HG03520 (cell line): Measurements from ENCODE around the gene FPR1.
"Not testable (repeated sequence)": the region's sequence is repeated elsewhere in the genome, so short reads cannot be mapped to it uniquely, and the experiment has no call there.

Experiments
- ATAC-seq: cut with Tn5 transposase; IDR thresholded peaks from one replicate; pipeline ENCODE4 v1.9.1; 2021; ENCODE audit warnings: mild to moderate bottlenecking, moderate library complexity; ENCODE audit not compliant: unreplicated experiment

Gene FPR1

DNA sequence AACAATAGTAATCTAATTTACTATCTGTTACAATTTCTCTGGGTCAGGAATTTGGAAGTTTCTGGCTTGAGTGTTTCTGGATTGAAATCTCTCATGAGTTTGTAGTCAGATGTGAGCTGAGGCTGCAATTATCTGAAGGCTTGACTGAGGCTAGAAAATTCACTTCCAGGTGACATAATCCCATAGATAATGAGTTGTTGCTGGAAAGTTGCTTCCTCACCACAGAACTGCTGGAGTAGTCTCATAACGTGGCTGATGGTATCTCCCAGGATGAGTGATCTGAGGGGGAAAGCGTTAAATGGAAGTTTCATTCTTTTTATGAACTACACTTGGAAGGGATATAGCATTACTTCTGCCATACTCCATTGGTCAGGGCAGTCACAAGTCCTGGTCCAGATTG lies 28.0 kb upstream of the FPR1 start:
- ATAC-seq = no peak

DNA sequence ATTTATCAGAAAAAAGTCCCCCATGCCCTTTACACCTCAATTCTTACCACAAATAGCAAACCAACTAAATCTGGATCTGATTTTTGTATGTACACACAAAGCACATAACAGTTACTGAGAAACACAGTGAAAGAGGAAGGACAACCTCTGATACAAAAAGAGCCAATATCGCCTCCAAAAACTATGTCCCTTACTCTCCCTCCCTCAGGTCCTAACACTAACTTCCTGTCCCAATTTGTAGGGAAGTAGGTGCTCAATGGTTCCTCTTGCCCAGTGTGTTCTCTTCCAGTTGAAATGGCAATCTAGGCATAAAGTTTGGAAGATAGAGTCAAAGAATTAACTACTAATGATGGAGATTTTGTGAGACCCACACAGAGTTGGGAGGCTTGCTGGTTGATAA lies 27.5 kb upstream of the FPR1 start:
- no peak for ATAC-seq

DNA sequence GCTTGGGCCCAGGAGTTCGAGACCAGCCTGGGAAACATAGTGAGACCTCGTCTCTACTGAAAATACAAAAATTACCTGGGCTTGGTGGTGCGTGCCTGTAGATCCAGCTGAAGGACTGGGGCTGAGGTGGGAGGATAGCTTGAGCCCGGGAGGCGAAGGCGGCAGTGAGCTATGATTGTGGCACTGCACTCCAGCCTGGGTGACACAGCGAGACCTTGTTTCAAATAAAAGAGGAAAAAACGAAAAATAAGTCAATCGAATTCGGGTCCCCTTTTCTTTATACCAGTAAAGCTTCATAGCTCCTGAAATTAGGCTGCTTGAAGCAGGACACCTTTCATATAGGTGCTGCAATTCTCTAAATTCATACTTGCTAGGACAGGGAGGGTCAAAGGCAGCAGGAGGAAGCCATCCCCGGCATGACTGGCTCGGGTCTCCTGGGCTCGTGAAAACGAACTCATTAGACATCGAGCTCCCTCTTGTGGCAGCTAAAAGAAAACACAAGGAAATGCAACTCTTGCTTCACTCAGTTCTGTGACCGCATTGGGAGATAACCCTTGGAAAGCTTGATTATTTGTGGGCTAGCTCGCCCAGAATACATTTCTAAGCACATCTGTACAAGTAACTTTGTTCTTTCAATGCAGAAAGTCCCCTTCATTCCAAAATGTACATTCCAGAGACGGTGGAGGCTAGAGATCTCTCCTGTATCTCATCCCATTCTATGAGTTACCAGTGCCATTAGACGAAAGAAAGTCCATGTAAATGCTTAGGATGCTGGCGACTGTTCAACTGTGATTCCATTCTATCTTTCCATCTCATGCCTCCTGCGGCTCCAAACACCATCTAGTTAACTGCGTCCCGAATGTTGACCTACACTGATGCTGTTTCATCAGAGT lies 26.1 kb upstream of the FPR1 start:
- ATAC-seq = no peak

DNA sequence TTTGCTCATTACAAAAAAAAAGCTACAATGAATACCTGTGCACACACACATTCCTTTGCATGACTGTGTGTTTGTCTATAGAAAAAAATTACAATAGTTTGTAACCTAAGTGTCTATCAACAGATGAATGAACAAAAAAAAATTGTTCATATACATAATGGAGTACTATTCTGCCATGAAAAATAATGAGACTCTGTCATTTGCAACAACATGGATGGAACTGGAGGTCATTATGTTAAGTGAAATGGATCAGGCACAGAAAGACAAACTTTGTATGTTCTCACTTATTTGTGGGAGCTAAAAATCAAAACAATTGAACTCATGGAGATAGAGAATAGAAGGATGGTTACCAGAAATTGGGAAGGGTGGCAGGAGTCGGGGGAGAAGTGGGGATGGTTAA lies 24.9 kb upstream of the FPR1 start:
- ATAC-seq = not testable (repeated sequence)

DNA sequence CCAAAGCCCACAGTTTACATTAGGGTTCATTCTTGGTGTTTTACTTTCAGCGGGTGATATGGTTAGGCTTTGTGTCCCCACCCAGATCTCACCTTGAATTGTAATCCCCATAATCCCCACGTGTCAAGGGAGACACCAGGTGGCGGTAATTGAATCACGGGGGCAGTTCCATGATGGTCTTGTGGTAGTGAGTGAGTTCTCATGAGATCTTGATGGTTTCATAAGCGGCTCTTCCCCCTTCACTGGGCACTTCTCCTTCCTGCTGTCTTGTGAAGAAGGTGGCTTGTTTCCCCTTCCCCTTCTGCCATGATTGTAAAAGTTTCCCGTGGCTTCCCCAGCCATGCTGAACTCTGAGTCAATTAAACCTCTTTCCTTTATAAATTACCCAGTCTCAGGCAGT lies 21.3 kb upstream of the FPR1 start:
- ATAC-seq = no peak

DNA sequence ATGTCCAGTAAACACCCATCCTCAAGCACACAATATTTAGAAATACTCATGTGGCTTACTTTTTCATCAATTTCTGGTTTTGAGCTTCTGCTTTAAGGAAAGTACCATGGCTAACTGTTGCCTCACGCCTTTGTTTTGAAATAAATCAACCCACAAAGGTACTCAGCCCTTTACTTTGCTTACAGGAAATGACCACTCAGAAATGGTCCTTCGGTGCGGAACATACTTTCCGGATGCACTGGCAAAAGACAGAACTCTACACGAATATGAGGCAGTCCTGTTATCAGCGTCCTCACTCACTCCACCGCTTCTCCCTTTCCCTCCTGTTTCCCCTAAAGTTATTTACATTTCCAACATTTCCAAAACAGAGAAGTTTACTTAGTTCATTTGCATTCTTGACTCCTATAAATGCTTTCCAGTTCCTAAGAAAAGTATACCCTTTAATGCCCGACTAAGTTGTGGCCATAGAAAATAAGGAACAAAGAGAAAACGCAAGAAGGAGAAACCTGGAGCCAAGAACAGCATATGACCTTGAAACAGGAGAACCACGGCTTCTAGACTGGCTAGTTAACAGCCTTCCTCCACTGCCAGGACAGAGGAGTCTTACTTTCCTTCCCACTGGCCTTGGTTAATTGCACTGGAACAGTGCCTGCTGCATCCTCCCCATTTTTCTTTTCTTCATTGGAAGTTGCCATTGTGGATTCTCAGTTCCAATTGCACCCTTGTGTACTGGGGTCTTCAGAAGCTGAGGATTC lies 19.9 kb upstream of the FPR1 start:
- no peak for ATAC-seq

DNA sequence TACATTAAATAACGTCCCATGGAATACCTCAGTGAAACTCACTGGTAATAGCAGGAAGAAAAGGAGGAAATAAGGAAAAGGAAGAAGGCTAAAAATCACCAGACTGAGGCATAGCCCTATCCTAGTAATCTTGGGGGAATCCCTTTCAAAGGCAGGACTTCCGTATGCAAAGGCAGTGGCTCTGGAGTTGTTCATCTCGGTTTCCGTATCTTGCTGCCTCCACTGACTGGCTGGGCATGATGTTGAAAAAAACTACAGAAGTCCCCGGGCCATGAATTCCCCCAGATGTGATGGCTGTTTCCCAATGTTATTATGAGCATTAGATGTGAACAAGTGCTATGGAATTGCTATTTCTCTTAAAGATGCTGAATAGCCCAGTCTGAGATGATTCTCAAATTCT lies 14.8 kb upstream of the FPR1 start:
- ATAC-seq = no peak

DNA sequence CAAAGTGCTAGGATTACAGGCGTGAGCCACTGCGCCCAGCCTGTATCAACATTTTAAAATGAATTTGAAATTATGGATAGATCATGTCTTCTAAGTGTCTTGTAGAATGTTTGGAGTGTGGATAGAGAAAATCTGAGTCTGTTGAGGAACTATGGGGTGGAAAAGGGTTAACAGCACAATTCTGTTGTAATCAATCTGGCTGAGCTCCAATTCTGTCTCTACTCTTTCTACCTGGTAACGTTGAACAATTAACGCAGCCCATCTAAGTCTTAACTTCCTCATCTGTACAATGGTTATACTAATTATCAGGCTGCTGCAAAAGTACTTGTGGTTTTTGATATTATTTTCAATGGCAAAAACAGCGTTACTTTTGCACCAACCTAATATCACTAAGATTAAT lies 13.4 kb upstream of the FPR1 start:
- no peak for ATAC-seq

DNA sequence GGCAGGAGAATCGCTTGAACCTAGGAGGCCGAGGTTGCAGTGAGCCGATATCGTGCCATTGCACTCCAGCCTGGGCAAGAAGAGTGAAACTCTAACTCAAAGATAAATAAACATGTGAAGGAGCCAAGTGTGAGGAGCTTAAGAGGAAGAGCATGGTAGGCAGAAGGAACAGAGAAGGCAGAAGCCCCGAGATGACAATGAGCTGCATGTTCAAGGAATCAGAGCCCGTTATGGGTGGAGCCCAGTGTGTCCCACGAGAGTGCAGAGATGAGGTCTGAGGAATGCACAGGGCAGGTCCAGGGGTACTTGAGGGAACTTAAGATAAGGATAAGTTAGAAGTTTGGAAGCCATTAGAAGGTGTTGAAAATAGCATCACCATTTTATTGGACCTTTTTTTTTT lies 10.0 kb upstream of the FPR1 start:
- no peak for ATAC-seq

DNA sequence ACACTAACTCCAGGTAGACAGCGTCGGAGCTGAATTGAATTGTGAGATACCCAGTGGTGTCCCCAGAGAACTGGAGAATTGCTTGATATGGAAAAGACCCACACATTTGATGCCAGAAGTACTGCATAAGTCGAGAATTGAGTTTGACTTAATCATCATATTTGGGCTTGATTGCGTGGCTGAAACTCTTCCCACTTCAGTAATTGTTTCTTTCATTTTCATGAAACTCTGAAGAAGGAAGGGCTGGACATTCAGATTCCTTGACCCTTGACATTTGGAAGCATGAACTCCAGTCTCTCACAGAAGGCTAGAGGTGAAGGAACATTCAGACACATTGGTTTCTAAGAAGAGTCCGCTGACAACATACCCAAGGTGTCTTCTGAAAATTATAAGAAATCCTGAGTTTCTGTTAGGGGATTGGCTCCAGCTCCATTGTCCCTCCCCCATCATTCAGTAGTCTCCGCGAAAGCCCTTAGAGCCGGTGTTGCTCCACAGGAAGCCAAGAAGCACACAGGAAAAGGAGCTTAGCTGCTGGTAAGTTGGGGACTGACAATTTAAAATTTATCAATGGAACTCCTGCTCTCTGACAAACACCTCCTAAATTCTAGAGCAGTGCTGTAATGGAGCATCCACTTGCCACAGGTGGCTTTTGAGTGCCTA lies 9.1 kb upstream of the FPR1 start, which contains the start of gene FPR2:
FPR2 (plus strand) TSS at position 484 of the 660 bp plus-strand sequence. CDS start 7,479 bp downstream, outside the sequence.
- no peak for ATAC-seq

DNA sequence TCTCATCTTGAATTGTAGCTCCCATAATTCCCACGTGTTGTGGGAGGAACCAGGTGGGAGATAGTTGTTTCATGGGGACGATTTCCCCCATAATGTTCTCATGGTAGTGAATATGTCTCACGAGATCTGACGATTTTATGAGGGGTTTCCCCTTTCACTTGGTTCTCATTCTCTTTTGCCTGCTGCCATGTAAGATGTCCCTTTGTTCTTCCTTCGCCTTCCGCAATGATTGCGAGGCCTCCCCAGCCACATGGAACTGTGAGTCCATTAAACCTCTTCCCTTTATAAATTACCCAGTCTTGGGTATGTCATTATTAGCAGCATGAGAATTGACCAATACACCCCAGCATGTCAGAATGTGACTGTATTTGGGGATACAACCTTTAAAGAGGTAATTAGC lies 3.9 kb upstream of the FPR1 start:
- ATAC-seq = no peak

DNA sequence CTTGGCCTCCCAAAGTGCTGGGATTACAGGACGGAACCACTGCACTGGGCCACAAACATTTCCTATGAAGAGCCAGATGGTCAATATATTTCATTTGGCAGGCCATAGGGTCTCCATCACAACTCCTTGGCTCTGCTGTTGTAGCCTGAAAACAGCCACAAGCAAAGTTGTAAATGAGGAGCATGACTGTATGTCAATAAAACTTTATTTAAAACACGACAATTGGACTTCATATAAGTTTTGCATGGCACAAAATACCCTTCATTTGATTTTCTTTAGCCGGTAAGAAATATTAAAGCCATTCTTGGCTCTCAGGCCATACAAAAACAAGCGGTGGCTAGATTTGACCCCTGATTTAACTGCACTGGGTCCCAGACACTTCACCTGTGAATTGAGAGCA lies 3.1 kb upstream of the FPR1 start:
- no peak for ATAC-seq

DNA sequence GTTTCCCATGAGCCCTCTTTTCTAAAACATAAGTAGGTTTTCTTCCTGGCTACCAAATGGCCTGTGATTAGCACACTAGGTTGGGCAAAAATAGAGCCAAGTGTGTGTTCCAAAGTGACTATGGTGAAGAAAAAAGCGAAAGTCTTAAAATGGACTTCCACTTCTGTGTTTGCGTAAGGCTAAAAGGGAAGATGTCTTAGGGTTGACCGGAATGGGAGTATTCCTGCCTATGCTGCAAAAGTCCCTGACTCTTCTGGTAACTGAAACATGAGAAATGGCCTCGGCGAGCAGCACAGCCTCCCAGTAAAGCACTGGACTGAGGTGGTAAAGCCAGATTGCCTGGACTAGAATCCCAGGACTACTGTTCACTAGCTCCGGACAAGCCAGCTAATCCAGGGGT lies 2.4 kb upstream of the FPR1 start:
- no peak for ATAC-seq

DNA sequence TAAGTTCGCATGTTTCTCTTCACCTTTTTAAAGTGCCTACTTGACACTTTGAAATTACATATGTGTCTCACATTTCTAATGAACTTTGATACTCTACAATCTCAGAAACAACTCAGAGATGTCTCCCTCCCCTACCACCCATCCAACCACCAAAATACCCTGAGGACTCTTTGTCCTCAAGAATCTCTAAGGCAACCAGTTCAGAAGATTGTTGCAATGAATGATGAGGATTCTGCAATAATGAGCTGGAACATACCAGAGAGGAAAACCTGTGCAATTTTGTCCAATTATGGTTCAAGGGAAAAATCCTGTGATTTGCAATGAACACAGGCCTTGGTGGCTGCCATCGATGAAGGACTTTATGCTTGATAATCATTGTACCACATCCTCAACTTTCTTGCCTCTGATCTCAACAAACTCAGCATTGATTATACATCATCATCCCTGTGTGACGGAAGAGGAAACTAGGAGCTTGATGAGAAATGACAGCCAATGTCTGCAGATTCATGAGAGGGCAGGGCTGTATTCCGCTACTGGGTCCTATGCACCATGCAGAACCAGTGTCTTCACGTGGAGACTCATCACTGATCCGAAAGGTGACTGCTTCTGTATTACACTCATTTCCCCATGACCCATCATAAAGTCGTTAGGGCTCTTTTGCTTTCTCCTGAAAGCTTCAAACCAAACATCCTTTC lies 1.1 kb downstream of the FPR1 start:
- ATAC-seq = no peak

DNA sequence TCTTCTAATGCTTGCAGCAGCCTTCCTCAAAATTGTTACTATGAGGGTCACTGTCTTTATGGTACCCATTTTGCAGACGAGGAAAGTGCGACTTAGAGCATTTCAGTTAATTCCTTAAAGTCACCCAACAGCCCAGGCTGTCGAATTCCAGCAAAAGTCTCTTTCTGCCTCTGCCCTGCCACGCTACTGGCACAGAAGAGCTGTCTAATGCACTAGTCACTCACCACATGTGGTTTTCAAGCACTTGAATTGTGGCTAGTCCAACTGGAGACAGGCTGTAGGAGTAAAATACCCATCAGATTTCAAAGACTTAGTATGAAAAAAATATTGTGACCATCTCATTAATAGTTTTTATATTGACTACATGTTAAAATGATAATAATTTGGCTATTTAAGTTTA lies 1.7 kb downstream of the FPR1 start:
- no peak for ATAC-seq

DNA sequence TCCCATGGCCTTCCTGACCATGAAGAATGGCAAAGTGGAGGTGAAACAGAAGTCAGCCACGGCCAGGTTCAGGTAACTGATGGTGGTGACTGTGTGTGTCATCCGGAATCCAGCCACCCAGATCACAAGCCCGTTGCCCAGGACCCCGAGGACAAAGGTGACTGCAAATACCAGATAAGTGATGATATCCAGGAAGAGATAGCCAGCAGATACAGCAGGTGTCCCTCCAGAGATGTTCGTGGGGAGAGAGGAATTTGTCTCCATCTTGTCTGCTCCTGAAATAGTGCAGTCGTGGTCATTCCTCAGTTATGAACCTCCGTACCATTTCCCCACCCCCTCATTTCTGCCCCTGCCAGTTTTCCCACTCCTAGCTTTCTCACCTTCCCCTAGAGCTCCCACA lies 4.9 kb downstream of the FPR1 start:
- ATAC-seq = no peak

DNA sequence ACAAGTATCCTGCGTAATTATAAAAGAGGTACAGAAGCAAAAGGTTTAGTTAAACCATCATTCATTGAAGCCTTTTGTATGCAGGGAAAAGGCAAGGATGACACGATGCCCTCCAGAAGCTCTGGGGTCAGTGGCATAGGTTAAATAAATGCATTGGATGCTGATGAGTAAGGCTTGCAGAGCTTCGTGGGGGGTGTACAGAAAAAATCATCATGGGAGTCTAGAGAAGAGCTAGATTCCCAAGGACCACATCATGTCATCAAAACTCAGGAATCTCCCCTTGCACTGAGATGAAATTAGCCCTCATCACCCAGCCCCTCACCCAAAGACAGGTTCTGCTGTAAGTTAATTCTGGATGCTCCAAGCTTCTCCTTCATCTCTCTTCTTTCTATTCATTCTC lies 8.3 kb downstream of the FPR1 start:
- no peak for ATAC-seq

DNA sequence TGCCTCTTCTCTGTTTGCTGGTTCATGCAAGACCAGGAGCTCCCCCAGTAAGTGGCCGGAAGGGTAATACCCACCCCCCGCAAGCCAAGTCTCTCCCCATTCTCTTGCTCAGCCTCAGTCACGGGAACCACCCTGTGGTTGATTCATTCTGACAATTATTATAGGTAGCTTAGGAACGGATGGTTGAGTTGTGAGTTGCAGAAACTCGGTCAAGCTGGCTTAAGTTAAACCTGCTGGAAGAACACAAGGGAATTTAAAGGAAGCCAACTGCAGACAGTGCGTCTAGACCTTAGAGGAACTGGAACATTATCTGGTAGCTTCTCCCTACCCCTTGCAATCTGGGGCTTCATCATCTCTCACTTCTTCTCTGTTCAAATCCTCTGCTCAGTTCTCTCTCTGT lies 8.9 kb downstream of the FPR1 start:
- ATAC-seq = no peak

DNA sequence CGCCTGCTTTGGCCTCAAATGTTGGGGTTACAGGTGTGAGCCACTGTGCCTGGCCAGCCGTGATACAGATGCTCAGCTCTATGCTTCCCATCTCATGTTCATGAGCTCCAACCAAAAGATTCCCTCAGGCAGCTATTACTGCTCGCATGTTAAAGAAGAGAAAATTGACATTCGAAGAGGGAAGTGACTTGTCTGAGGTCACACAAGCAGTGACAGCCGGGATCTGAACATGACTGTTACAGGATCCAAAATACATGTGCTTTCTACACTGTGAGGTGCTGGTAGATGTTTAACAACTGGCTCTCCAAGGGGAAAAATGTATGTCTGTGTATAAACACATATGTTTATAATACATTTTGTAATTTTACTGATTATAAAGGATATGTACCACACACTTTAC lies 11.3 kb downstream of the FPR1 start:
- ATAC-seq = no peak

DNA sequence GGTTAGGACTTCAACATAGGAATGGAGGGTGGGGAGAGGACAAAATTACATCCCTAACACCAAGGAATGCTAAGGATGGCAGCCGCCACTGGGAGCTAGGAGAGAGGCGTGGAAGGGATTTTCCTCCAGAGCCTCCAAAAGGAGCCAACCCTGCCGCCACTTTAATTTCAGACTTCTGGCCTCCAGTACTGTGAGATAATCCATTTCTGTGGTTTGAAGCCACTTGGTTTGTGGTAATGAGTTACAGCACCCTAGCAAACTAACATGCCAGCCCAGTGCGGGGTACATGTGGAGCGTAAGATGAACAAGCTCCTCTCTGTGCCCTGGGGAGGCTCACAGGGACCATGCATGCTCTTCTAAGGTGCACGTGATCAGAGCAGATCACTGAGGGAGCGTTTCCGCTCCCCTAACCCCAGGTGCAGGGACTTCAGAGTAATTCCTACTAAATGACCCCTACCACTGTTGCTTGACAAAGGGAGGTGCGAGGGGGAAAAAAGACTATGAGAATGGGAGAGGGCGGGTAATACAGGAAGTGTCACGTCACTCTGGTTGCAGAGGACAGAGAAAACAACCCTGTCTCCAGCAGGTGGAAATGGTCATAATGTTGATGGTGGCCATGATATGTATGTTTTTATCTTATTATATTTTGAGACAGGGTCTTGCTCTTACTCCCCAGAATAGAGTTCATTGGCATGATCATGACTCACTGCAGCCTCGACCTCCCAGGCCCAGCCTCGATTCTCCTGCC lies 12.0 kb downstream of the FPR1 start:
- ATAC-seq = no peak
